HG02852 (cell line): ENCODE measurements around the gene PPM1F.
"Not testable (repeated sequence)": the region's sequence is repeated elsewhere in the genome, so short reads cannot be mapped to it uniquely, and the experiment has no call there.

ENCODE experiments used
- ATAC-seq: cut with Tn5 transposase; IDR thresholded peaks from one replicate; pipeline ENCODE4 v1.9.1; 2021; ENCODE audit warnings: mild to moderate bottlenecking, moderate library complexity; ENCODE audit not compliant: unreplicated experiment

PPM1F gene

GRCh38 chr22:21942407-21943343 lies 10.0 kb downstream of the PPM1F start:
- no peak for ATAC-seq

- no peak for ATAC-seq
Measured at GRCh38 chr22:21941921-21942320, 10.7 kb downstream of the PPM1F start.

DNA sequence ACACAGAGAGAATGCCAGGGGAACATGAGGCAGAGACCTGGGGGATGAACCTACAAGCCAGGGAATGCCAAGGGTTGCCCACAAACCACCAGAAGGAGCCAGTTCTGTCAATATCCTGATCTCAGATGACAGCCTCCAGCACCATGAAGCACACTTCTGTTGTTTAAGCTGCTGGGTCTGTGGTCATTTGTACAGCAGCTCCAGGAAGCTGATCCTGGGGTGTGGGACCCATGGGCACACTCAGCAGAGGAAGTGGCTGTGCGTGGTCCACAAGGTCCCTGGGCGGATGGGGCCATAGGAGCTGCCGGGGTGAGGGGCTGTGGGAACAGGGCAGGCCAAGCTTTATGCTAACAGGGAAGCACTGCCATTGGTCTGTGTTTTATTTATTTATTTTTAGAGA lies 12.1 kb downstream of the PPM1F start:
- no peak for ATAC-seq

DNA sequence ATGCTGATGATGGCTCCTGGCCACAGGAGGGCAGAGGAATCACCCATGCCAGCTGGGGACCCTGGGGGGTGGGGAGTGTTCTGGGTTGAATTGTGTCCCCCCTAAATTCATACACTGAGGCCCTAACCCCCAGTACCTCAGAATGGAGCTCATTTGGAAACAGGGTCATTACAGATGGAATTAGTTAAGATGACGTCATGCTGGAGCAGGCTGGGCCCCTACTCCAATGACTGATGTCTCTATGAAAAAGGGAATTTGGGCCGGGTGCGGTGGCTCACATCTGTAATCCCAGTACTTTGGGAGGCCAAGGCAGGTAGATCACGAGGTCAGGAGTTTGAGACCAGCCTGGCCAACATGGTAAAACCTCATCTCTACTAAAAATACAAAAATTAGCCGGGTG lies 12.7 kb downstream of the PPM1F start:
- not testable (repeated sequence) for ATAC-seq

DNA sequence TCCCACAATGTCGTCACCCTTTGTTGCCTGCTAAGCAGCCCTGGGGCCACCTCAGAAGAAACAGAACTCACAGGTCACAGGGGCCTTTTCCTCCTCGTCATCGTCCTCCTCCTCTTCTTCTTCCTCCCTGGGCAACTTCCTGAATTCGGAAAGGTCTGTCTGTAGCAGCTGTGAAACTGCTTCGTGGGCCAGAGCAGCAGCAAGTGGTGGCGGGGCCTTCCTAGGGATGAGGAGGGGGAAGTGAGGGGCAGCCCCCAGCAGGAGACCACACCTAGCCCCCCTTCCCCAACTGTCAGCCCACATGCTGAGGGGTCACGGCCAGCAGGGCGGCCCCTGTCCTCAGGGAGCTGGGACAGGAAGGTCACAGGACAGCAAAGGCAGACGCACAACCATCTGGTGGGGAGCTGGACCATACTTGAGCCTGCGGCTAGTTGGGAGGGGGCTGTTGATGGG lies 13.2 kb downstream of the PPM1F start:
- no peak for ATAC-seq

- no peak for ATAC-seq
Measured at GRCh38 chr22:21938906-21939305, 13.7 kb downstream of the PPM1F start.

- ATAC-seq, result peak; percentile 84
Measured at GRCh38 chr22:21938071-21938822, 14.4 kb downstream of the PPM1F start.

DNA sequence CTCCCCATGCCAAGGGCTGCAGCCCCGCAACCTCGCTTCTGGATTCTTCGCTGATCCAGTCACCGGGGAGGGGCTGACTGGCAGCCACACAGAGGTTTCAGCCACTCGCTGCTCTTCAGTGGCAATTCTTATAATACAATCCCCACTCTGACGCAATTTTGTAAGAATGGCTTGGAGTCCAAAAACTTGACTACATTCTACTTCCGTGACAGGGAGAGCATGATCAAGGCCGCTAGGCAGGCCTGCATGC lies 14.9 kb downstream of the PPM1F start:
- no peak for ATAC-seq

DNA sequence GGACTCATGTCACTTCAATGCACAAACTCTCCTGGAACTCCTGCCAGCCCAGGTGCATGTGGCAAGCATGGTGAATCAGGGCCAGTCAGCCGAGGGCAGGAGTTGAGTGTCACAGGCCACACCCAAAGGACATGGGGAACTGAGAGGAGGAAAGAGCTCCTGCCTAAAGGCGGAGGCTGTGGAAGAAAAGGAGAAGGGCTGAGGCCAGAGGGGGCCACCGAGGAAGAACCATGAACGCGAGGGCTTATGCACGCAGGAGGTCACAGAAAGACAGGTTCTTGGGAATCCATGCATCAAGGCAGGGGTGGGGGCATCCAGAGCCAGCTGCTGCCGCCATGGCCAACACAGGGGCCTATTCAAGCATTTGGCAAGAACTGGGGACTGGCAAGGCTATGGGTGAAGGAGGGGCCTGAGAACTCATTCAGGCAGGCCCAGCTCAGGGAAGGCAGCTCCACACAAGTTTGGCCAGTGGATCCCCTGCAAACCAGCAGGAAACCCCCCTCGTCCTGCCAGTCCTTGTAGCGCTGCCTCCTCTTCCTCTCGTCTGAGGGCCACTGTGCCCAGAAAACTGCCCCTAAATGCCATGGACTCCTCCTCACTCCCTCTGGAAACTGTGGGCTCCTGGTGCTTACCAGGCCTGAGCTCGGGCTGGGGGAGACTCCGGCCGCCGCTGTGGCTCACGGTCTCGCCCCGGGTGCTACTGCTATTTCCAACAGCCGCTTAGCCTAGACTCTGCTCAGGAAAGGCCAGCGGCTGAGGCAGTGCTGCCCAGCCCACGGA lies 15.4 kb downstream of the PPM1F start:
- ATAC-seq, result no peak

- ATAC-seq, result no peak
Measured at GRCh38 chr22:21936151-21936775, 16.4 kb downstream of the PPM1F start.

GRCh38 chr22:21933910-21934309 lies 18.7 kb downstream of the PPM1F start:
- ATAC-seq, result no peak

DNA sequence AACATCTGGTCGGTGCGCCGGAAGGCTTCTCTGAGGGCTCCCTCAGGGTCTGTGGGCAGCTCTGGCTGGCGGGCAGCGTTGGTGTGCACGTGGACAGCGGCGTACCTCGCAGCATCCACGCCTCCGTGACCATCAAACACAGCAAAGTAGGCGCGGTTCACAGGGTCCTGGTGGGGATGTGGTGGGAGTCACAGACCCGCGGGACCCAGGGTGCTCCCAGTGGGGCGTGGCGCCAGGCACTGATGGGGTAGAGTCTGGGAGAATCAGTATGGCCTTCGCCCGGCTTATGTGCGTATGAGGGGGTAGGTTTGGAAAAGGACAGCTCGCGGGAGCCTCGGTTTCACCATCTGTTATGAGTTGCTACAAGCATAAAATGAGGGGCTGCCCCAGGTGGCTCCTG lies 19.2 kb downstream of the PPM1F start:
- no peak for ATAC-seq

DNA sequence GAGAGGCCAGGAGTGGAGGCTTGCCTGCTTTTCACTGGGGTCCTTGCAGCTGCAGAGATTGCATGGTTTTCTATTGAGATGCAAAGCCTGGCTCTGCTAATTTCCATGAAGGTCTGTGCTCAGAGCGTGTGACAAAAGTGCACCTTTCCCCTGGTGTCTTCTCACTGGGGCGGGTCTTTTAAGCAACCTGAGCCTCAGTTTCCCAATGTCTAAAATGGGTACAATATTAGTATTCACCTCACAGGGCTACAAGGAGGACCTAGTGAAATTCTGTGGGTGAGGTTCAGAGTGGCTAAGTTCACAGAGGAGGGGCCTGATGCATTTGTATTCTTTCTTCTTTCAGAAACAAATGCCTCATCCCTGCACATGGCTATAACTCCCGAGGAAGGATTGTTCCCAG lies 20.3 kb downstream of the PPM1F start:
- ATAC-seq, result no peak

DNA sequence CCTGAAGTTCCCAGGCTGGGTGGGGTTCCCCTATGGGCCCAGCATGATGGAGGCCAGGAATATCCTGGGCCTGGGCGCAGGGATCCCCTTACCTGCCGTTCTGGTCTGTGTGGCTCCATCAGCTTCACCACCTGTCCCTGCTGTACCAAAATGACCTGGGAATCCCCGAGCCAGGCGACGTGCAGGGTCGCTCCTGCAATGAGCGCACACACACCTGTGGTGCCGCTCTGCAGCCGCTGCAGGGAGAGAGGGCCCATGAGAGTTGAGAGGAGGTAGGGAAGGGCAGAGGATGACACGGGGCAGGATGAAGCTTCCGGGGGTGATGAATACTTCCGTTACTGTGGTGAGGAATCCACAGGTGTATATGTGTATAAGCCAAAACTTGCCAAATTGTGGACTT lies 21.6 kb downstream of the PPM1F start:
- no peak for ATAC-seq

GRCh38 chr22:21929253-21929652 lies 23.4 kb downstream of the PPM1F start:
- no peak for ATAC-seq

DNA sequence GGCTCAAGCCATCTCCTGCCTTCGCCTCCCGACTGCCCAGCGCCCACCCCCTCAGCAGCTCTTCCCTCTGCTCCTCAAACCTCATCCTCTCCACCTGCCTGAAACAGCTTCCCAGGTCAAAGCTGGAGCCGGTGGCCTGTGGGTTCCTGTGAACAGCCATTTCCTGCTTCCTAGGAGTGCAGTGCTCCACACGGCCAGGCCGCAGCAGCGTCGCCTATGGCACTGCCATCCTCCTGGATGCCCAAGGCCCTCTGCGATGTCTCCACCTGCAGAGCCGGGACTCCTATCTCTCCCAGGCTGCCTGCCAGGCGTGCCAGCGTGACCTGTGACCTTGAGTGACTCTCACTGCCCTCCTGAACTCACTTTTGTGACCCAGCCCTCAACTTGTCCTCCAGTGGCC lies 24.6 kb downstream of the PPM1F start:
- no peak for ATAC-seq

- no peak for ATAC-seq
Measured at GRCh38 chr22:21927174-21927823, 25.3 kb downstream of the PPM1F start.

GRCh38 chr22:21926728-21927127 lies 25.9 kb downstream of the PPM1F start:
- ATAC-seq, result no peak

- no peak for ATAC-seq
Measured at GRCh38 chr22:21923163-21923561, 29.5 kb downstream of the PPM1F start.

DNA sequence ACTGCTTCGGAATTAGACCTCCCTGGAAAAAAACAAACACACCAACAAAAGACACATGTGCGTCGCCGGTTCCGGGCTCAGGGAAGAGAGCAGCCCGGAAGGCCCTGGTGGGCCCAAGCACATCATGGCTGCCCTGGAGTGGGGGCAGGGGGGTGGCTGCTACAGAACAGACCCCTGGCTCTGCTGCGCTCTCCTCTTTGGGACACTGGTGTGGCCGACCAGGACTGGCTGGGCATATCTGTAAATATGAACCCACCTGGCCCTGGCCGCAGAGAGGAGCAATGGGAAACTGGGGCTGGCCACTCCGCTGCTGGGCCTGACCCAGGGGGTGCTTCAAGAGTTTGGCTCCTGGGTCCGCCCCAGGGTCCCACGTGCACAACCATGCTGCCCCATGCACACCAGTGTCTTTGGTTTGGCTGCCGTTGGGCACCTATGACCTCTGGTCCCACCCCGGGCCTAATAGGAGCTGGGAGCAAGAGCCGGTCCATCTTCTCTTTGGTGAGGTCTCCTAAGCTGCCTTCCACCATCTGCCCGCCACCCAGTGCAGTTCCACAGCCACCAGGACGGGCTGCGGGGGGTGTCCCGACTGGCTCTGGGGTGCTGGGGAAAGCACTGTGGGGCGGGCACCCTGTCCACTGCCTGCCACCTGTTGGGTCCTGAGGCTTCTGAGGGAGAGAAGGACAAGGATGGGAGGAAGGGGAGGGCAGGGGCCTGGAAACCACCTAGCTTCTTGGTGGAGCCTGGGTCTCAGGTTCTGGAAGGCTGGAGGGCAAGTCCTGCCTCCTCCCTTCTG lies 30.1 kb downstream of the PPM1F start:
- ATAC-seq, result no peak
